Activated CD4-positive, CD25-positive, alpha-beta regulatory T cell treated with anti-CD3 and anti-CD28 coated beads, Interleukin-2, amount 50 U/mL, for 72 hours (primary cell): Measurements from ENCODE around the gene NOM1.
A peak's percentile ranks its signal among the peaks of the same experiment; 100 is the strongest.
"Not testable (repeated sequence)": the region's sequence is repeated elsewhere in the genome, so short reads cannot be mapped to it uniquely, and the experiment has no call there.

Experiments used
- DNase-seq: peaks from one replicate; pipeline ENCODE4 v3.0.0; 2021

Gene NOM1

GRCh38 chr7:156949541-156950380 lies at the start of gene NOM1:
TSS of gene NOM1 (plus strand) at chr7:156949712. CDS start at chr7:156949738, 26 bp downstream.
- DNase-seq: peak; percentile 95

- not testable (repeated sequence) for DNase-seq
Measured at GRCh38 chr7:156900093-156900492, 49.4 kb upstream of the NOM1 start.

GRCh38 chr7:156903232-156903909 lies 46.1 kb upstream of the NOM1 start:
- no peak for DNase-seq

GRCh38 chr7:156906200-156906649 lies 43.3 kb upstream of the NOM1 start:
- no peak for DNase-seq

- DNase-seq: no peak
Measured at GRCh38 chr7:156907656-156908055, 41.9 kb upstream of the NOM1 start.

- not testable (repeated sequence) for DNase-seq
Measured at GRCh38 chr7:156909574-156910252, 39.8 kb upstream of the NOM1 start.

GRCh38 chr7:156918635-156919034 lies 30.9 kb upstream of the NOM1 start:
- no peak for DNase-seq

GRCh38 chr7:156919132-156919713 lies 30.3 kb upstream of the NOM1 start:
- DNase-seq: no peak

- no peak for DNase-seq
Measured at GRCh38 chr7:156920076-156920475, 29.4 kb upstream of the NOM1 start.

- DNase-seq: not testable (repeated sequence)
Measured at GRCh38 chr7:156920487-156921373, 28.8 kb upstream of the NOM1 start.

GRCh38 chr7:156922304-156922703 lies 27.2 kb upstream of the NOM1 start:
- DNase-seq: not testable (repeated sequence)

GRCh38 chr7:156925821-156926220 lies 23.7 kb upstream of the NOM1 start:
- not testable (repeated sequence) for DNase-seq

- no peak for DNase-seq
Measured at GRCh38 chr7:156927571-156928405, 21.7 kb upstream of the NOM1 start.

GRCh38 chr7:156928406-156928747 lies 21.1 kb upstream of the NOM1 start:
- DNase-seq: no peak

- no peak for DNase-seq
Measured at GRCh38 chr7:156929789-156930539, 19.5 kb upstream of the NOM1 start.

- no peak for DNase-seq
Measured at GRCh38 chr7:156932006-156932405, 17.5 kb upstream of the NOM1 start.

GRCh38 chr7:156935250-156935649 lies 14.3 kb upstream of the NOM1 start:
- no peak for DNase-seq

- DNase-seq: not testable (repeated sequence)
Measured at GRCh38 chr7:156936766-156937165, 12.7 kb upstream of the NOM1 start.

- no peak for DNase-seq
Measured at GRCh38 chr7:156940421-156941122, 8.9 kb upstream of the NOM1 start.
